ENCODE results near the gene PTGDS. TPM values are rescaled to one million over a fixed set of nuclear protein-coding genes. Genes with fewer than 3 reads are reported as not detected.

The PTGDS gene
- total and polyA plus RNA-seq, 9 of the 15 experiments (the other 6 are each of a cell fraction or from before 2014, with no cell fraction given) = 0.46 to 7.1 (median 2.0) TPM

GRCh38 chr9:136965771-136966484 is 11.4 kb upstream of the PTGDS start (continued):
- TF ChIP-seq, protein P1, sequence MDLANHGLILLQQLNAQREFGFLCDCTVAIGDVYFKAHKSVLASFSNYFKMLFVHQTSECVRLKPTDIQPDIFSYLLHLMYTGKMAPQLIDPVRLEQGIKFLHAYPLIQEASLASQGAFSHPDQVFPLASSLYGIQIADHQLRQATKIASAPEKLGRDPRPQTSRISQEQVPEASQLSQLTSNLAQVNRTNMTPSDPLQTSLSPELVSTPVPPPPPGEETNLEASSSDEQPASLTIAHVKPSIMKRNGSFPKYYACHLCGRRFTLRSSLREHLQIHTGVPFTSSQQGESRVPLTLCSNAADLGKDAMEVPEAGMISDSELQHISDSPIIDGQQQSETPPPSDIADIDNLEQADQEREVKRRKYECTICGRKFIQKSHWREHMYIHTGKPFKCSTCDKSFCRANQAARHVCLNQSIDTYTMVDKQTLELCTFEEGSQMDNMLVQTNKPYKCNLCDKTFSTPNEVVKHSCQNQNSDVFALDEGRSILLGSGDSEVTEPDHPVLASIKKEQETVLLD (IDR thresholded peaks at IDR 0.05) = no peak
- TF ChIP-seq, protein P2, sequence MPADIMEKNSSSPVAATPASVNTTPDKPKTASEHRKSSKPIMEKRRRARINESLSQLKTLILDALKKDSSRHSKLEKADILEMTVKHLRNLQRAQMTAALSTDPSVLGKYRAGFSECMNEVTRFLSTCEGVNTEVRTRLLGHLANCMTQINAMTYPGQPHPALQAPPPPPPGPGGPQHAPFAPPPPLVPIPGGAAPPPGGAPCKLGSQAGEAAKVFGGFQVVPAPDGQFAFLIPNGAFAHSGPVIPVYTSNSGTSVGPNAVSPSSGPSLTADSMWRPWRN (IDR thresholded peaks at IDR 0.05; ENCODE audit: low read depth) = no peak
- TF ChIP-seq NR2C1 (IDR thresholded peaks at IDR 0.05) (no peak), NR2C1 (tag; IDR thresholded peaks at IDR 0.05) (no peak), PHB (CRISPR knock-in tag; IDR thresholded peaks at IDR 0.05) (no peak), ERF (CRISPR knock-in tag; IDR thresholded peaks at IDR 0.05) (no peak), SNRNP70 (optimal IDR thresholded peaks at IDR 0.05; ENCODE audit: low read depth, low read length) (no peak), ATF6 (CRISPR knock-in tag; IDR thresholded peaks at IDR 0.05) (no peak), HNRNPK (IDR thresholded peaks at IDR 0.05; ENCODE audit: low read depth, low read length, poor library complexity, severe bottlenecking) (no peak), RBBP5 (IDR thresholded peaks at IDR 0.05; ENCODE audit: borderline replicate concordance, insufficient read depth, low read length, poor library complexity, severe bottlenecking) (no peak), CREM (IDR thresholded peaks at IDR 0.05; ENCODE audit: low read depth) (peak; percentile 54), IRF1 (CRISPR knock-in tag; IDR thresholded peaks at IDR 0.05; ENCODE audit: borderline replicate concordance) (no peak), ZFP1 (CRISPR knock-in tag; IDR thresholded peaks at IDR 0.05) (no peak), CBFA2T2 (conservative IDR thresholded peaks at IDR 0.05) (peak; percentile 57), HDGF (IDR thresholded peaks at IDR 0.05) (no peak), RBM17 (IDR thresholded peaks at IDR 0.05; ENCODE audit: borderline replicate concordance, low read depth, low read length) (no peak), FOSL1 (tag; conservative IDR thresholded peaks at IDR 0.05) (no peak), ZNF253 (CRISPR knock-in tag; conservative IDR thresholded peaks at IDR 0.05) (no peak)
- TF ChIP-seq, protein P3, sequence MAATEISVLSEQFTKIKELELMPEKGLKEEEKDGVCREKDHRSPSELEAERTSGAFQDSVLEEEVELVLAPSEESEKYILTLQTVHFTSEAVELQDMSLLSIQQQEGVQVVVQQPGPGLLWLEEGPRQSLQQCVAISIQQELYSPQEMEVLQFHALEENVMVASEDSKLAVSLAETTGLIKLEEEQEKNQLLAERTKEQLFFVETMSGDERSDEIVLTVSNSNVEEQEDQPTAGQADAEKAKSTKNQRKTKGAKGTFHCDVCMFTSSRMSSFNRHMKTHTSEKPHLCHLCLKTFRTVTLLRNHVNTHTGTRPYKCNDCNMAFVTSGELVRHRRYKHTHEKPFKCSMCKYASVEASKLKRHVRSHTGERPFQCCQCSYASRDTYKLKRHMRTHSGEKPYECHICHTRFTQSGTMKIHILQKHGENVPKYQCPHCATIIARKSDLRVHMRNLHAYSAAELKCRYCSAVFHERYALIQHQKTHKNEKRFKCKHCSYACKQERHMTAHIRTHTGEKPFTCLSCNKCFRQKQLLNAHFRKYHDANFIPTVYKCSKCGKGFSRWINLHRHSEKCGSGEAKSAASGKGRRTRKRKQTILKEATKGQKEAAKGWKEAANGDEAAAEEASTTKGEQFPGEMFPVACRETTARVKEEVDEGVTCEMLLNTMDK (IDR thresholded peaks at IDR 0.05; ENCODE audit: borderline replicate concordance, insufficient read depth, low read depth, low read length, poor library complexity, severe bottlenecking) = no peak
- TF ChIP-seq, protein P4, sequence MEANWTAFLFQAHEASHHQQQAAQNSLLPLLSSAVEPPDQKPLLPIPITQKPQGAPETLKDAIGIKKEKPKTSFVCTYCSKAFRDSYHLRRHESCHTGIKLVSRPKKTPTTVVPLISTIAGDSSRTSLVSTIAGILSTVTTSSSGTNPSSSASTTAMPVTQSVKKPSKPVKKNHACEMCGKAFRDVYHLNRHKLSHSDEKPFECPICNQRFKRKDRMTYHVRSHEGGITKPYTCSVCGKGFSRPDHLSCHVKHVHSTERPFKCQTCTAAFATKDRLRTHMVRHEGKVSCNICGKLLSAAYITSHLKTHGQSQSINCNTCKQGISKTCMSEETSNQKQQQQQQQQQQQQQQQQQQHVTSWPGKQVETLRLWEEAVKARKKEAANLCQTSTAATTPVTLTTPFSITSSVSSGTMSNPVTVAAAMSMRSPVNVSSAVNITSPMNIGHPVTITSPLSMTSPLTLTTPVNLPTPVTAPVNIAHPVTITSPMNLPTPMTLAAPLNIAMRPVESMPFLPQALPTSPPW (CRISPR knock-in tag; IDR thresholded peaks at IDR 0.05) = no peak
